Loucy (cell line): ENCODE data around the gene PLXNA4.

ENCODE experiments used
- H2AFZ ChIP-seq: fragments of 200-600 bp; sonication (generic); 2 replicates; pipeline ENCODE4 v1.6.0; 2016; ENCODE audit warnings: antibody characterized with exemption, mild to moderate bottlenecking, low read length, moderate library complexity
- H3F3A ChIP-seq: fragments of 200-600 bp; 2 replicates; pipeline ENCODE4 v1.6.0; 2016; ENCODE audit warnings: antibody characterized with exemption, low read depth, mild to moderate bottlenecking
- H3K27me3 ChIP-seq: fragments of 200-600 bp; sonication (generic); 2 replicates; pipeline ENCODE4 v1.6.1; 2014; ENCODE audit warnings: low read length, mild to moderate bottlenecking; ENCODE audit not compliant: insufficient read depth, poor library complexity, severe bottlenecking
- H3K36me3 ChIP-seq: fragments of 200-600 bp; sonication (generic); 2 replicates; pipeline ENCODE4 v1.6.1; 2016; ENCODE audit warnings: low read length; ENCODE audit not compliant: insufficient read depth
- H3K4me1 ChIP-seq: fragments of 200-600 bp; sonication (generic); 2 replicates; pipeline ENCODE4 v1.5.1; 2014; ENCODE audit warnings: low read length, mild to moderate bottlenecking; ENCODE audit not compliant: insufficient read depth, poor library complexity, severe bottlenecking
- H3K4me2 ChIP-seq: fragments of 200-600 bp; sonication (generic); 2 replicates; pipeline ENCODE4 v1.6.0; 2014; ENCODE audit warnings: antibody characterized with exemption, low read length, low read depth, mild to moderate bottlenecking; ENCODE audit not compliant: poor library complexity, severe bottlenecking
- H3K4me3 ChIP-seq: fragments of 200-600 bp; sonication (generic); 2 replicates; pipeline ENCODE4 v1.5.1; 2014; ENCODE audit warnings: low read length, mild to moderate bottlenecking, mixed read lengths; ENCODE audit not compliant: poor library complexity, severe bottlenecking
- H3K79me2 ChIP-seq: fragments of 200-600 bp; sonication (generic); 2 replicates; pipeline ENCODE4 v1.6.1; 2014; ENCODE audit warnings: low read length; ENCODE audit not compliant: insufficient read depth
- H3K9ac ChIP-seq: fragments of 200-600 bp; sonication (generic); 2 replicates; pipeline ENCODE4 v1.6.0; 2014; ENCODE audit warnings: mild to moderate bottlenecking, low read depth, low read length, moderate library complexity; ENCODE audit not compliant: poor library complexity, severe bottlenecking
- H3K9me2 ChIP-seq: fragments of 200-600 bp; sonication (generic); replicated peaks from 2 replicates; pipeline ENCODE4 v1.6.1; 2016; ENCODE audit warnings: low read depth, low read length, mixed read lengths
- H3K9me3 ChIP-seq: fragments of 200-600 bp; sonication (generic); 2 replicates; pipeline ENCODE4 v1.6.1; 2014; ENCODE audit warnings: mild to moderate bottlenecking, antibody characterized with exemption, low read length, low read depth; ENCODE audit not compliant: insufficient read depth
- H4K20me1 ChIP-seq: fragments of 200-600 bp; sonication (generic); 2 replicates; pipeline ENCODE4 v1.6.0; 2014; ENCODE audit warnings: antibody characterized with exemption, low read length, mild to moderate bottlenecking; ENCODE audit not compliant: insufficient read depth, poor library complexity, severe bottlenecking
- CTCF ChIP-seq: fragments of 200-600 bp; sonication (generic); conservative IDR thresholded peaks from 2 replicates; pipeline ENCODE4 v1.5.1; 2014; ENCODE audit warnings: mild to moderate bottlenecking, antibody characterized with exemption, low read length
- EZH2phosphoT487 ChIP-seq: fragments of 200-600 bp; IDR thresholded peaks from 2 replicates; pipeline ENCODE4 v1.6.1; 2018; ENCODE audit warnings: antibody characterized with exemption, mild to moderate bottlenecking, moderate library complexity, borderline replicate concordance

The PLXNA4 gene

GRCh38 chr7:132192809-132193208 is 383.5 kb downstream of the PLXNA4 start:
- Histone ChIP-seq H3K4me3 (no peak overlapping the region), H3K36me3 (no peaks in the 10 kb centered on the region), H3F3A (no peaks in the 10 kb centered on the region), H3K9me3 (no peaks in the 10 kb centered on the region), H3K4me2 (no peak overlapping the region), H2AFZ (no peak overlapping the region), H3K79me2 (no peaks in the 10 kb centered on the region), H3K9me2 (no peaks in the 10 kb centered on the region), H3K4me1 (no peaks in the 10 kb centered on the region), H4K20me1 (no peaks in the 10 kb centered on the region), H3K27me3 (no peaks in the 10 kb centered on the region), H3K9ac (no peak overlapping the region)
- TF ChIP-seq CTCF (no peak), EZH2phosphoT487 (no peak)

DNA sequence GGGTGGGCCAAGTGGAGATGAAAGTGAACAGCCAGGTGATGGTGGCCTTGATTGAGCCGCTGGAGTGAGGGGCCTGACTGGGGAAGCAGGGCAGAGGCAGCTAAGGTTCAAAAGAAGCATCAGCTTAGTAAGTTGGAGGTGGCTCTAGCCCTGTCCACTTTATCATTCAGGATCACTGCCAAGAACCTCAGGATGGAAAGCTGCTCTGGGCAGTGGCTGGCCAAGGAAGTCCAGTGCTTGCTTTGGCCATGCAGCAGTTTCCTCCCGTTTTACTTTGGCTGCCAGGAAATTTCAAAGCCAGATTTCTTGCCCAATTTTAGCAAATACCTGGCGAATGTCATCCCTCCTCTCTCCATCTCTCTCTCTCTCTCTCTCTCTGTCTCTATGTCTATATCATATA is 384.9 kb downstream of the PLXNA4 start:
- TF ChIP-seq CTCF (no peak), EZH2phosphoT487 (no peak)
- H3K27me3 ChIP-seq = no peaks in the 10 kb centered on the region
- no peaks in the 10 kb centered on the region for H4K20me1 ChIP-seq
- no peak overlapping the region for H2AFZ ChIP-seq
- no peak overlapping the region for H3K4me2 ChIP-seq
- no peaks in the 10 kb centered on the region for H3K4me1 ChIP-seq
- no peaks in the 10 kb centered on the region for H3K79me2 ChIP-seq
- no peaks in the 10 kb centered on the region for H3F3A ChIP-seq
- H3K4me3 ChIP-seq = no peak overlapping the region
- no peak overlapping the region for H3K9ac ChIP-seq
- no peaks in the 10 kb centered on the region for H3K36me3 ChIP-seq
- no peaks in the 10 kb centered on the region for H3K9me2 ChIP-seq
- no peaks in the 10 kb centered on the region; the same call in 1 of the 2 replicates for H3K9me3 ChIP-seq

- Histone ChIP-seq H2AFZ (no peak overlapping the region), H3K36me3 (no peaks in the 10 kb centered on the region), H3K4me2 (no peak overlapping the region), H3K9ac (no peak overlapping the region), H3K27me3 (no peaks in the 10 kb centered on the region), H3K79me2 (no peaks in the 10 kb centered on the region), H3K9me2 (no peaks in the 10 kb centered on the region), H3K4me3 (no peak overlapping the region), H4K20me1 (no peaks in the 10 kb centered on the region), H3F3A (no peaks in the 10 kb centered on the region), H3K4me1 (no peaks in the 10 kb centered on the region), H3K9me3 (no peaks in the 10 kb centered on the region; the same call in 1 of the 2 replicates)
- no peak for TF ChIP-seq EZH2phosphoT487
- no peak for TF ChIP-seq CTCF
These were observed 385.6 kb downstream of the PLXNA4 start for GRCh38 chr7:132190683-132191082.
